HG03159 (cell line): Measurements from ENCODE around the gene PLCH1.
A peak's percentile ranks its signal among the peaks of the same experiment; 100 is the strongest.

Experiments used
- ATAC-seq: cut with Tn5 transposase; IDR thresholded peaks from one replicate; pipeline ENCODE4 v1.9.1; 2021; ENCODE audit warnings: mild to moderate bottlenecking, moderate library complexity; ENCODE audit not compliant: unreplicated experiment

Gene PLCH1

DNA sequence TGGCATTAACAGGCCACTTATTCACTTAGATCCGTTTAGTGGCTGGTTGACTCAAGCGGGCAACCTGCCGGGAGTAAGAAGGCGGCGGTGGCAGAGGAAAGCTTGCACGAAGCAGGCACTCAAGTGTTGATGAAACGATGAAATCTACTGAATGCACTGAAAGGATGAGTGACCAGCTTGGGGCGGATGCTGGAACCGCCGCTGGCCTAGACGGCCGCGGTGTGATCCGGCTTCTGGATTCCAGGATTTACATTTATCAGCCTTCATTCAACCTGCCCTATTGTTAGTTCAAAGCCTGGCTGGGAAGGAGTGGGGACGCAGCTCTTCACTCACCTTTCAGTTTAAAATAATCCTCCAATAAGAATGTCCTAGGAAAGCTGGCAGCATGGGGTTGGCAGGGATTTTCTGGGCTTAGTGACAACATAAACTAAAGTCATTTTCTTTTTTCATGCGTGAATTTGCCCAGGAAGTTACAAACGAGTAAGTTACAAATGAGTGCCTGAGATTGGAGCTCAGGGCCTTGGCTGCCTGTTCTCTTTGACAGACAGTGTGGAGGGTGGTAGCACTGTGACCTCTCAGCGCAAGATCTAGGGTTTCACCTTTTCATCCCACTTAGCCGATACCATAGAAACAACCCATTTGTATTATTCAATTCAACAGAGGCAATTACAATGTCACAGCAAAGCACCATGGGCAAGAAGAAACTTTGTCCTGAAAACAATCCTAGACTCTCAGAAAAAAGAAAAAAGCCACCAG is 1.1 kb upstream of the PLCH1 start:
- ATAC-seq: no peak

GRCh38 chr3:155744010-155744625 is 753 bp downstream of the PLCH1 start:
- ATAC-seq: peak; percentile 46

GRCh38 chr3:155743606-155744005 is 1.3 kb downstream of the PLCH1 start:
- ATAC-seq: no peak

DNA sequence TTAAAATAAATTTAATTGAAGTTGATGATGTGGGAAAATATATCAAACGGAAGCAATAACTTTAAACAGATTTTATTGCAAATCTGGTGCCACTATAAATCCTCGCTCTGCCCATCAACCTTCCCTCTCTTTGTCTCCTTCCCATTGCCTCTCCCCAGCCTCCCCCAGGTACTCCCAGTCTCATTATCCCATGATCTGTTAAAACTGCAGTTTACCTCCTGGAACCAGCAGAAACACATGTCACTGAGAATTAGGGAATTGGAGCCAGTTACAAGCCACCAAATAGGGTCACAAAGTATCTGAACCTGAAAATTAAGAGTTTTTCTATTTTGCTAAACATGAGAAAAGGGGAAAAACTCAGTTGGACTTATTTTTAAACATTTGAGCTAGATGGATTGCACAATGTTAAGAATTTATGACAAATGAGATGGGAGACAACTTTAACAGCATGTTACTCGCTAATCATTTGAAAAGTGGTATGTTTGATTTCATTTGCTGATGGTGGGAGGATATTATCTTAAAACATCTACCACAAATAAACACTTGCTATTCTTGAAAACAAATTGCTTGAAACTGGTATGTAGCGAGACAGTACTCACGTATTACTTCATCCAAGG is 2.4 kb downstream of the PLCH1 start:
- no peak for ATAC-seq

- no peak for ATAC-seq
These were observed 3.3 kb downstream of the PLCH1 start for GRCh38 chr3:155741603-155742002.

DNA sequence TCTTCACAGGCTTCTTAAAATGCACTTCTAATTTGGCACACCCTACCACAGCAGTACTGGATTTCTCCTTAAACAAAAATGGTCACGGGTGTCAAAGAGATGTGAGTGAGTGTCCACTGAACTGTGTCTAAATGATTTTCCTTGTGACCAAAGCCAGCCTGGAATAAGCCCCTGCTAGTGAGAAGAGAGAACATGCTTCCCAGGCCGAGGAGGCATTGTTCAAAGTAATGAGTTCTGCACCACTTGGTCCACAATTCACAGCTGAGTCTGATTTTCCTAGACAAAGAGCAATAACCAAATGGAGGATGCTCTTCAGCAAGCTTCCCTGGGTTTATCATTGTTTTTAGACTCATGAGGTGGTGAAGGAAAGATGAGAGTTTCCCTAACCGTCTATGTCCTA is 3.8 kb downstream of the PLCH1 start:
- ATAC-seq: no peak

GRCh38 chr3:155739154-155739553 is 5.7 kb downstream of the PLCH1 start:
- no peak for ATAC-seq

DNA sequence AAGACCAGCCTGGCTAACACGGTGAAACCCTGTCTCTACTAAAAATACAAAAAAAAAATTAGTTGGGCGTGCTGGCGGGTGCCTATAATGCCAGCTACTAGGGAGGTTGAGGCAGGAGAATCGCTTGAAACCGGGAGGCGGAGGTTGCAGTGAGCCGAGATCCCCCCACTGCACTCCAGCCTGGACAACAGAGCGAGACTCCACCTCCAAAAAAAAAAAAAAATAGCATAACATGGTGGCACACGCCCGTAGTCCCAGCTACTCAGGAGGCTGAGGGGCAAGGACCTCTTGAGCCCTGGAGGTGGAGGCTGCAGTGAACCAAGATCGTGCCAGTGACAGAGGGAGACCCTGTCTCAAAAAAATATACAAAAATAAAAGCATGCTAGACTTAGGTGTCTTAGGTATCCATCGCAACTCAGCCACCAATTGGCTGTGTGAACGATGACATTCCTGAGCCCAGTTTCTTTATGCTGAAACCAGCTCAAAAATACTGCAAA is 6.2 kb downstream of the PLCH1 start:
- ATAC-seq: no peak

- ATAC-seq: peak; percentile 94
These were observed 6.9 kb downstream of the PLCH1 start for GRCh38 chr3:155737844-155738460.

GRCh38 chr3:155736381-155736780 is 8.5 kb downstream of the PLCH1 start:
- no peak for ATAC-seq

DNA sequence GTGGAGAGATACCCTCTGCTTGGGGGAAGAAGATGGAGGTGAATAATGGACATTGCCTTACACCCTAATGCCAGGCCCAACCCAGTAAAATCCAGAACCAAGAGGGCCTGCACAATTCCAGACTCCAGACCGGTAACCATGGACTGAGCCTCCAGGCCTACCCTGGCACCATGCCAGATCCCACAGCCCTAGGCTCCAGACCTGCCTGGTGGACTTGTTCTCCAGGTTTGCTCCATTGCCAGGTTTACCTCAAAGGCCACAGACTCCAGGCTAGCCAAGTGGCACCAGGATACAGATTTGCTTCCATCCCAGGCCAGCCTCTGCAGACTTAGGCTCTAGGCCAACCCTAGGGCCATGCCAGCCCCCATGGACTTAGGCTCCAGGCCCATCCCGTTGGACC is 14.0 kb downstream of the PLCH1 start:
- ATAC-seq: no peak

DNA sequence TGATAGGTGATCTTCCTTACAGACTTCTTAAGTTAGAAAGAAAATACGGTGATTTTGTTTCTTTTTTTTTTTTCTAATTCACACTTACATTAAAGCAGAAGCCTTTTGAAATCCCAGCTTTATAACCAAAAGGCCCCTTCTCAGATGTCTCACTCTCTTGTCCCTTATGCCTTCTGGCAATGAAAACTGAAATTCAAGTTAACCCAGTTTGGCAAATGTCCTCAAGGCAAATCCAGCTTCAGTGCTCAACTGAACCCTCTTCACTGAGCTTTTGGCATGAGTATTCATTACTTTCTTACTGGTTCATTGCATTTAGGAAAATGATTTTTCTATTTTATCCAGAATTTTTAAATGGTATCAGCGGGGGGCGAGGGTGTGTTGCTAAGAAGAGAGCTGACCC is 17.0 kb downstream of the PLCH1 start:
- ATAC-seq: no peak

- ATAC-seq: no peak
These were observed 30.6 kb downstream of the PLCH1 start for GRCh38 chr3:155714295-155714718.

- ATAC-seq: peak; percentile 92
These were observed 32.9 kb downstream of the PLCH1 start for GRCh38 chr3:155712008-155712407.

DNA sequence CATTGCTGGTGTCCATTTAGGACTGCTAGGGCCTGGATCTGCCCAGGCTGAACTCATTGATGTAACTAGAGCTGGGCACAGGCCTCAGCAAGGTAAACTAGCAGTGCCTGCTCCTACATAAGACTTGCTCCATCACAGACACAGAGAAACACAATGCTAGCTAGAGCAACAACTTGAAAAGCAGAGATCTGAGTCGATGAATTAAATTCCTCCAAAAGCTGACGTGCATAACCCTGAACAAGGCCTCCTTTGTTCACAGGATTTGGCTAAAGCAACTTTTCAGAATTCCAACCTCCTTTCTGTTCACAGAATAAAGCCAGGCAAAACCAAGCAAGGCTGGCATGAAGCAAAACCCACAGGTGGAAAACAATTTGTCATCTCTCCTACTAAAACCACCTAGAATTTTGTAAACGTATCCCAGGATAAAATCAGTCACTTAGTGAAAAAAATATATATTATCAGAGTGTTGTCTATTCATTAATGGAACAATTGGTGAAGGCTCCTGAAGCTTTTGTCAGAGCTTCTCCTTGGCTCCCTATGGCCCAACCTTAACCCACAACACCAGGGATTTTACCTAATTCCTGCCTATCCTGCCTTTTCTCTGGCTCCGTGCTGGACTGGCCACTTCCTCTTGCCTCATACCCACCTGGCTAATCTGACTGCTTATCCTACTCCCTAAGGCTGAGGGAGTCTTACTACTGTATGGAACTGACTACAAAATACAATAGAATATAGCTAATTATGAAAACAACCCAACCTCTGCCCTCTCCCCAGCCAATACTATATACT is 39.9 kb downstream of the PLCH1 start:
- ATAC-seq: no peak

DNA sequence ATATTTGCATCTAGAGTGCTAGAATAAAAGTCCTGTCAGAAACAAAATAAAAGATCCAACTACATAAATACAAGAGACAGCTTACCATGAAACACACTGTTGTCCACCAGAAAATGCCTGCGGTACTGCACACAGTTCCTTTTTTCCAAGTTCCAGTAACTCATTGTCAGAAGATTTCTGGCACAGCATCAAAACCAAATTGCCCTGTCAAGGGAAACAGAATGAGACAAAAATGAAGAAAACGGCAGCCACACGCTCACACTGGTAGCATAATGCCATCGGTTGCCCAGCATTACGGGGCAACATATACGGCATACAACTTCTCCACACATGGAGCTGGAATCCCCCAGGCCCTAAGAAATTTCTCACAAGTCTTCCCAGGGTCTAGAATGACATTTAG is 40.8 kb downstream of the PLCH1 start:
- no peak for ATAC-seq

GRCh38 chr3:155702745-155703591 is 41.9 kb downstream of the PLCH1 start:
- ATAC-seq: no peak

DNA sequence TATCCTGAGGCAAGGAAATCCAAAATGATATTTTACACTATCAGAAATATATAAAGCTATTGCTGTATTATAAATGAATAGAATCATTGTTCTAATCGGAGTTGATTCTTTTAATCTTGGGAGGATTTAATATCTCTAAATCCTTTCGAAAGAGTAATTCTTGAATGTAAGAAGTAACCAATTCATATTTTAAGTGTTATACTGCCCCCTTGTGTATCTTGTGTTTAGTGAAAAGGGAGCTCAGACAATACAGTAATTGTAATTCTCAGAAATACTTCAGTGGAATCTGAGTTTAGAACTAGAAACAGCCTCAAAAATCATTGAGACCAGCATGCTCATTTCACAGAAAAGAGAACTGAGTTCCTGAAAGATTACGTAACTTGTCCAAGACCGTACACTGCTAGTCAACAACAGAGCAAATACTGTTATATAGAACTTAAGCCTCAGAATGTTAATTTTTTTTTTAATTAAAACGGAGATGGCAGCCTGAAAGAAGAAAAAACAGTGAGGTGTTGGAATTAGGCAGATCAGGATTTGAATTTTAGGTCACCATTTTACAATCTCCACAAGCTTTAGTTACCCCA is 42.9 kb downstream of the PLCH1 start:
- peak; percentile 68 for ATAC-seq

DNA sequence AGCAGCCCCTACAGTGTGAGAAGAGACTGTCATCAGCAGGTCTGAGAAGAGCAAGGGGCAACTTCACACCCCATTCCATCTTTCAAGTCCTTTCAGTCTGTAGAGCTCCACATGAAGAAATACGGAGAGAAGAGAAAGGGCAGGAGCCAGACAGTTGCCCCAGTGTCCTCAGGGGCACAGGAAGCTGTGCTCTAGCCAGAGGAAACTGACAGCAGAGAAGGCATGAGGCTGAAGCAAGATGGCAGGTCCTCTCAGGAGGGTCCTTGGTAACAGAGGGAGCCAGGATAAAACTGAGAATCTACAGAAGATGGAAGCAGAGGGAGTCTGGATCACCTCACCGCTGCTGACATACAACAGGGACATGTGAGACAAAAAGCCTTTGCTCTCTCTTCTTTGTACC is 47.3 kb downstream of the PLCH1 start:
- no peak for ATAC-seq

DNA sequence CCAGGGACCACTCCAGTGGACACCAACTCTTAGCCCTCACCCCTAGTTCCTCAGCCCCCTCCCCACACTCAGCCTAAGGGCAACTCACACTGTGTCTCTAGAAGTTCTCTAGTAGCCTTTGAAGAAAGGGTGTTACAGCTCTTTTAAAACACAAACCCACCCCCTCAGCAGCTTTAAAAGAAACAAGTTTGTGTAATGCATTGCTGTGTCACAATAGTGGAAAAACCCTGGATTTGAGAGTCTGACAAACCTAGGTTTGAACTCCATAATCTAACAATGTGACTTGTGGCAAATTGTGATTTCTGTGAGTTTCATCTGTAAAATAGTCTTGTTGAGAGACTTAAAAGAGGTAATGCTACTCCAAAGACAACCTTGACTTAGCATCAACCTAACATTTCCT is 54.0 kb downstream of the PLCH1 start:
- ATAC-seq: no peak
